GM19240 (cell line): ENCODE data around the gene GTF2F1.
"Not testable (repeated sequence)": the region's sequence is repeated elsewhere in the genome, so short reads cannot be mapped to it uniquely, and the experiment has no call there.

Source experiments
- DNase-seq: peaks from one replicate; pipeline ENCODE4 v3.0.0; 2011; ENCODE audit warnings: low spot score; ENCODE audit not compliant: insufficient read length

GTF2F1 gene

DNA sequence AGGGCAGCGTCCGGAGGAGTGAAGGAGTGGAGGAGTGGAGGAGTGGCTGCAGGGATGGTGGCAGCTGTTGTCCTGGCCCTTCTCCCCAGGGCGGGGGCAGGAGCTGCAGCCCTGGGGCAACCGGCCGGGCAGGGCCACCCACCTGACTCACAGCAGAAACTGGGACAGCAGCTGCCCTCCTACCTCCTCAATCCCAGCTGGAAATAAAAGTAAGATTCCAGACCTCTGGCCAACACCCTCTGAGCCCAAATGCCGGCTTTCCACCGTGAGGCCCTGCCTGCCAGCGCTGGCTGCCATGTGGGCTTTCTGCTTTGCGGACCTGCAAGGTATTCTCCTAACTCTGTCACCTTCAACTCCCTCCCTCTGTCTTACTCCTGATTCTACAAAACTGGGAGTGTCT, 35.0 kb downstream of the GTF2F1 start:
- DNase-seq = no peak

DNA sequence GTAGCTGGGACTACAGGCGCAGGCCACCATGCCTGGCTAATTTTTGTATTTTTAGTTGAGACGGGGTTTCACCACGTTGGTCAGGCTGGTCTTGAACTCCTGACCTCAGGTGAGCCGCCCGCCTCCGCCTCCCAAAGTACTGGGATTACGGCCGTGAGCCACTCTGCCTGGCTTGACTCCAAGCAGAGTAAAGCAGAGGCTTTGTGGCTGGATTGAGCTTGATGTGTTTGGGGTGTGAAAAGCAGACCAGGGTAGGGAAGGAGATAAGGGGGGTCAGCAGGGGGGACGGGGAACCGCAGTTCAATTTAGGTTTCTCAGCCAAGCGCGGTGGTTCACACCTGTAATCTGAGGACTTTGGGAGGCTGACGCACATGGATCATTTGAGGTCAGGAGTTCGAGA, 35.8 kb downstream of the GTF2F1 start:
- no peak for DNase-seq

DNA sequence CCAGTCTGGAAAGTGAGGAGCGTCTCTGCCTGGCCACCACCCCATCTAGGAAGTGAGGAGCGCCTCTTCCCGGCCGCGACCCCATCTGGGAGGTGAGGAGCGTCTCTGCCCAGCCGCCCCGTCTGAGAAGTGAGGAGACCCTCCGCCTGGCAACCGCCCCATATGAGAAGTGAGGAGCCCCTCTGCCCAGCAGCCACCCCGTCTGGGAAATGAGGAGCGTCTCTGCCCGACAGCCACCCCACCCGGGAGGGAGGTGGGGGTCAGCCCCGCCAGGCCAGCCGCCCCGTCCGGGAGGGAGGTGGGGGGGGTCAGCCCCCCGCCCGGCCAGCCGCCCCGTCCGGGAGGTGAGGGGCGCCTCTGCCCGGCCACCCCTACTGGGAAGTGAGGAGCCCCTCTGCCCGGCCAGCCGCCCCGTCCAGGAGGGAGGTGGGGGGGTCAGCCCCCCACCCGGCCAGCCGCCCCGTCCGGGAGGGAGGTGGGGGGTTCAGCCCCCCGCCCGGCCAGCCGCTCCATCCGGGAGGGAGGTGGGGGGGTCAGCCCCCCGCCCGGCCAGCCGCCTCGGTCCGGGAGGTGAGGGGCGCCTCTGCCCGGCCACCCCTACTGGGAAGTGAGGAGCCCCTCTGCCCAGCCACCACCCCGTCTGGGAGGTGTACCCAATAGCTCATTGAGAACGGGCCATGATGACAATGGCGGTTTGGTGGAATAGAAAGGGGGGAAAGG, 37.5 kb downstream of the GTF2F1 start:
- not testable (repeated sequence) for DNase-seq

DNA sequence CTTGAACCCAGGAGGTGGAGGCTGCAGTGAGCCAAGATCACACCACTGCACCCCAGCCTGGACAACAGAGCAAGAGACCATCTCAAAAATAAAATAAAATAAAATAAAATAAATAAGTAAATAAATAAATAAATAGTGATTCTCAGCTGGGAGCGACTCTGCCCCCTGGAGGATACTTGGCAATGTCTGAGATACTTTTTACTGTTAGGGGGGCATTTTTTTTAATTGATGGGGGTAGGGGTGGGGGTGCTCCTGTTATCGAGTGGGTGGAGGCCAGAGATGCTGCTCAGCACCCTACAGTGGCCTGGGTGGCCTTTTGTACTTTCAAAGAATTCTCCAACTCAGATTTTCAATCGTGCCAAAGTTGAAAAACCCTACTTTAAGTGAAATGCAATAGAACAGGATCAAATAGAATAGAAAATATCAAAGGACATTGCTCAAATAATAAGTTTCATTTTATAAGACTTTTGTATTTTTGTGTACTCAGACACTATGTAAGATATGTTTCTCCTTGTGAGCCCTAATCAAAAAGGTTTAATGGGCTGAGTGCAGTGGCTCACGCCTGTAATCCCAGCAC, 38.8 kb downstream of the GTF2F1 start:
- DNase-seq = no peak

DNA sequence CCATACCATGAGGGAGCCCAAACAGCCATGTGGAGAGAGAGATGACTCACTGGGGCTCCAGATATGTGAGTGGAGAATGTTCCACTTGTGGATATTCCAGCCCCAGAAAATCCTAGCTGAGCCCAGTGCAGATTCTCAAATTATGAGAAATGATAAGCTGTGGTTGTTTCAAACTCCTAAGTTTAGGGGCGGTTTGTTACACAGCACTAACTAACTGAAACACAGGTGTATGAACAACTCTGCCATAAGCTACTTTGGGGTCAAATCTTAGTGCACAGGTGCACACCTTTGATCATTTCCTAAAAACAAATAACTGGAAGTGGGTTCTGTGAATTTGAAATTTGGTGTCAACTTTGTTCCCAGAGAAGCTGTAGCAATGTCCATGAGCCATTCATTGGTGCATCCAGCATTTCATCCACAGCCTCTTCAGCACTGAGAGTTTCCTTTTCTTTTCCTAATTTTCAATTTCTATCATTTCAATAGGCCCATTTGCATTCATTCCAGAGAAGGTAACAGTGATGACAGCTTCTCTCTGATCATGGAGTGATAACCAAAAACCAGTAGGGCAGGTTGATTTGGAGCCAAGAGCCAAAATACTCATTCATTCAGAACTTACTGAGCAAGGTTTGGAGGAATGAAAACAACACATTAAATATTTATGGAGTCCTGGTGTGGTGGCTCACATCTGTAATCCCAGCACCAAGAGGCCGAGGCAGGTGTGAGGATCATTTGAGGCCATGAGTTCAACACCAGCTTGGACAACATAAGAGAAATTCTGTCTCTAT, 40.4 kb downstream of the GTF2F1 start:
- DNase-seq = no peak

DNA sequence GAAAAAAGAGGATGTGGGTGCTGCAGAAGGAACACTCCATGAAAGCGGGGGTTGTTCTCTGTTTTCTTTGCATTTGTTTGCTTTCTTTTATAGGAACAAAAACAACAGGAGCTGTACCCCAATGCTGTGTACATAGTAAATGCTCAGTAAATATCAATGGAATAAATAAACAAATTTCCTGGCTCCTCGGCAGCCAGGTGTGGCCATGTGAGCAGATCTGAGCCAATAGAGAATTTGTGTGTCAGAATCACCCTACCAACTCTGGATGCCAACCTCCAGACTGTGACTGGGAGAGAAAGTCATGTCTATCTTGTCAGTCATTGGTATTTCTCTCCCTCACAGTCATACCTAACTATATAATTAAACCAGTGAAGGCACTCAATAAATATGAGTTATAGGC, 42.3 kb downstream of the GTF2F1 start:
- no peak for DNase-seq

DNA sequence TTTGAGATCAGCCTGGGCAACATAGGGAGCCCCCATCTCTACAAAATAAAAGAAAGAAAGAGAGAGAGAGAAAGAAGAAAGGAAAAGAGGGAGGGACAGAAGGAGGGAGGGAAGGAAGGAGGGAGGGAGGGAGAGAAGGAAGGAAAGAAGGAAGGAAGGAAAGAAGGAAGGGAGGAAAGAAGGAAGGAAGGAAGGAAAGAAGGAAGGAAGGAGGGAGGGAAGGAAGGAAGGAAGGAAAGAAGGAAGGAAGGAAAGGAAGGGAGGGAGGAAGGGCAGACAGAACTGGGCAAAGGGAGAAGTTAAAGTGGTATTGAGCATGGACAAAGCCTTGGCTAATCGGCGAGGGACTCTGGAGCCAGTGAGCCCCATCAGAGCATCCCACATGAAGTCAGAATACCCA, 43.7 kb downstream of the GTF2F1 start:
- not testable (repeated sequence) for DNase-seq

DNA sequence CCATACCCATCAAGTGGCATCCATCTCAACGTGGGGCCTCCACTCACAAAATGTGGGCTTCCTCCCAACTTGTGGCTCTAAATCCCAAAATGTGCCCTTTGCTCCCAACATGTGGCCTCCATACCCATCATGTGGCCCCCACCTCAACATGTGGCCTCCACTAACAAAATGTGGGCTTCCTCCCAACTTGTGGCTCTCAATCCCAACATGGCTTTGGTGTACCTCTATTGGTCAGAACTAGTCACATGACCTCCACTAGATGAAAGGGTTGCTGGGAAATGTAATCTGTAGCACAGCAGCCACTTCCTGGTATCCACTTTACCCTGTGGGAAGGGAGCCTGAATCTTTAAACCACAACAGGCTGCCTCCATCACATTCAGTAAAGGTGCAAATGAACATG, 49.5 kb downstream of the GTF2F1 start:
- no peak for DNase-seq

DNA sequence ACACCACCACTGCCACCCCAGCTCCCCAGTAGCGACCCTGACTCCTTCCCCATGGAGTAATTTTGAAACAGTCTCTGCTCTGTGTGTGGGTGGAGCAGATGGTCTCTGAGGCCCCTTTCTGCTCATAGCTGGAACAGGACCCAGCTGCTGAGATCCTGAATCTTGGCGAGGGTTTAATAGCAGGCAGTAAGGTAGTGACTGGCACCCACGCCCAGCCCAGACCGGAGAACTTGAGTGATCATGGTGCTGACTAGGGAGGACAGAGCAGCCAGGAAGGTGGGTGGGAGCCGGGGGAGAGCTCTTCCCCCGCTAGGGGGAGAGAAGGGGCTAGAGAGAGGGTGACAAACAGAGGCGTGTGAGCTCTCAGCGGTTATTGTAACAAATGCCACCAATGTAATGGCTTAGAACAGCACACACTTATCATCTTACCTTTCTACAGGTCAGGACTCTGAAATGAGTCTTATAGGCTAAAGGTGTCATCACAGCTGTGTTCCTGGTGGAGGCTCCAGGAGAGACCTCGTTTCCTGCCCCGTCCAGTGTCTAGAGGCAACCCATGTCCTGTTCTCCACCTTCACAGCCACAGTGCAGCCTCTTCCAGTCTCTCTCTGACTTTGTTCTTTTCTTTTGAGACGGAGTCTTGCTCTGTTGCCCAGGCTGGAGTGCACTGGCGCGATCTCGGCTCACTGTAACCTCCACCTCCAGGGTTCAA, 52.3 kb downstream of the GTF2F1 start:
- DNase-seq = no peak

DNA sequence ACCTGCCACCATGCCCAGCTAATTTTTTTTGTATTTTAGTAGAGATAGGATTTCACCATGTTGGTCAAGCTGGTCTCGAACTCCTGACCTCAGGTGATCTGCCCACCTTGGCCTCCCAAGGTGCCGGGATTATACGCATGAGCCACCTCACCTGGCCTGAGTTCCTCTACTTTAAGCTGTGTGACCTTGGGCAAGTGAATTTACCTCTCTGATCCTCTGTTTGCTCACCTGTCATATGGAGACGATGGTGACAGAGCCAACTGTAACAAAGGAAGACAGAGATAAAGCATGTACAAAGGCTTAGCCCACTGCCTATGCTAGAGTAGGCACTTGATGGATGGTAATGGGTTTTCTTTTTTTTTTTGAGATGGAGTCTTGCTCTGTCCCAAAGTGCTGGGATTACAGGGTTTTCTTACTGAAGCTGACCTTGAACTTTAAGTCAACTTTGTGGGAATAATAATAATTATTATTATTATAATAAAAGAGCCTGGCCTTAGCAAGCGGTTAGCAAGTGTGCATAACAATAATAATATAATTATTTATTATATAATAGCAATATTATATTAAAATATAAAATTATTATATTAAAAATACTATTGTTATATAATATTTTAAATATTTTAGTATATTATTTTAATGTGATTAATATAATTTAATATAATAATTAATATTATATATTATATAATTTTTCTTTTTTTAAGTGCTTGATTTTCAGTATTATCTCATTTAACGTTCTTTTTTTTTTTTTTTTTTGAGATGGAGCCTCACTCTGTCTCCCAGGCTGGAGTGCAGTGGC, 58.3 kb downstream of the GTF2F1 start:
- no peak for DNase-seq

DNA sequence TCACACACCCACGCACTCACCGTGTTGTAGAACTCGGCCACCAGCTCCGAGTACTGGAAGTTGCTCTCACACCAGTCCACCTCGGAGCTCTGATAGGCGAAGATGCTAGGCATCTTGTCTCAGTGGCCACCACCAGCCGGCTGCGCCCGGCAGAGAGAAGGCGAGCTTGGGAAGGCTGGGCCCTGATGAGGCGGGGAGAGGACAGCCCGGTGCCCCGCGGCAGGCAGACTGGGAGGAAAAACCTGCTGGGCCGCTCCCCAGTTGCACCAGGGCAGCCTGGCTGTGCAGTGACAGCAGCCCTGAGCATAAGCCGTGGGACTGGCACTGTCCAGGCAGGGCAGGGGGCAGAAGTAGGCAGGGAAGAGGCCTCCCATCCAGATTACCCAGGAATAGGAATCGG, 59.5 kb downstream of the GTF2F1 start, which contains the start of gene ACER1:
Gene ACER1 (minus strand): TSS at position 174 of the 400 bp plus-strand sequence. CDS start 61 bp downstream, at position 113.
- no peak for DNase-seq
